GM12872 (cell line): ENCODE results near the gene CYSRT1.

Experiments used
- CTCF ChIP-seq: IDR thresholded peaks from 3 replicates; pipeline ENCODE4 v1.5.1; 2011; ENCODE audit warnings: low read depth, mild to moderate bottlenecking, low read length, moderate library complexity; ENCODE audit not compliant: insufficient read depth

The CYSRT1 gene

GRCh38 chr9:137267933-137268355 is 43.0 kb downstream of the CYSRT1 start:
- TF ChIP-seq CTCF = no peak

- no peak for TF ChIP-seq CTCF
These were observed 43.7 kb downstream of the CYSRT1 start for GRCh38 chr9:137268538-137269201.

DNA sequence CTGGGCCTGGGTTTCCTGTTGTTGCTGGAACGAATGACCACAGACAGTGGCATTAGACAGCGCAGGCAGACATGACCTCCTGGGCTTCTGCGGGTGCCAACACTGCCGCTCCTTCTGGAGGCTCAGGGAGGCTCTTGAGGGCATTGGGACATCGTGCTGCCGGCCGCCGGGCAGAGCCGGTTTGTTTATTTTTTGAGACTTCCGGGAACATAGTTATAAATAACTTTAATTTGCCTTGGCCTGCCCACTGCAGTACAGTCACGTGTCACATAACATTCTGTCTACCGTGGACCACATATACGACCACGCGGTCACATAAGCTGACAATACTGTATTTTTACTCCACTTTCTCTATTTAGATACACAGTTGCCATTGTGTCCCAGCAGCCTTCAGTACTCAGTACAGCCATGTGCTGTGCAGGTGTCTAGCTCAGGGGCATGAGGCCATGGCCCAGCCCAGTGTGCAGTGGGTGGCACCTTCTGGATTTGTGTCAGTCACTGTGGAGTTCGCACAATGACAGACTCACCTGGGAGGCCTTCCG is 44.3 kb downstream of the CYSRT1 start:
- TF ChIP-seq CTCF = no peak

DNA sequence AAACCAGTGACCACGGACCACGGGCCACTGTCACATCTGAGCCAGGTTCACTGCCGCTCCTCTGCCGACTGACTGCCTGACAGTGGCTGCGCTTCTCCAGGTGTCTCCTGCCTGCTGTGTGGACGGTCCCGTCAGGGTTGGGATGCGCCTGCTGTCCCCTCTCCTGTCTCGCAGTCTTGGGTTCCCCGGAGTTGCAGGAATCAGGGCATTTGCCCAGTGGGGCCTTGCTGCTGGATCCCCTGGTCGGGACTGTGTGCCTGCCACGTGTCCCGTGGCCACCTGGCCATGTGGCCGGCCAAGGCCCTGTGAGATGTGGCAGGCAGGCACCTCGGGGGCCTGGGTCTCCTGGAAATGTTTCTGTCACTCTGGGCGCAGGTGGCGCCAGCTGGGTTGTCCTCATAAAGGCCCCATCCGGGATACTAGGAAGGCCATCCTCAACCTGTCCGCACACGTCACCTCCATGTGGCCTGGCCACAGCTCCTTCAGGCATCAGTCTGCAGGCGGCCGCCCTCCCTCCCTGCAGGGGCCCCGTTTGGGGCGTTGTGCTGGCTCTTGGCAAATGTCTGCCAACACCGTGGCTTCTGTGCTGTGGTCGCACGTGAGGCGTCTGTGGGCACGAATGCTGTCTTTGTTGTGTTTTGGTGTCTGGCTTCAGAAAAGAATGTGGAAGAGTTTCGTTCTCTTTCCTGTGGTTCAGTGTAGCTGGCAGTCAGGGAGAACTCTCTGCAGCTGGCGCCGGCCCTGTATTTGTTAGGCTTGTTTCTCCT is 46.1 kb downstream of the CYSRT1 start:
- no peak for TF ChIP-seq CTCF

DNA sequence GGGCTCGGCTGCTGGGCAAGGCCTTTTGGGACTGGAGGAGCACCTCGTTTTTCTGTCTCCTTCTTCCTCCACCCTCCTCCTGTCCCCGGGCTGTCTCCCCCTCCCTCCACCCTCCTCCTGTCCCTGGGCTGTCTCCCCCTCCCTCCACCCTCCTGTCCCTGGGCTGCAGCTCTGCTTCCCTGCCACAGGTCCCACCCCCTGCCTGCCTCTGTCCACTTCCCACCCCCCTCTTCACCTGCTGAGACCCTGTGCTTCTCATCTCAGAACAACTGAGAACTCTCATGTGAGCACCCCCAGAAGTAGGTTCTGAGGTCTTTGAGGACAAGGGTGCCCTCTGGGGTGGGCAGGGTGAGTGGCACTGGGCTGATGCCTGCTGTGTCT is 46.7 kb downstream of the CYSRT1 start:
- no peak for TF ChIP-seq CTCF

- no peak for TF ChIP-seq CTCF
These were observed 47.5 kb downstream of the CYSRT1 start for GRCh38 chr9:137272241-137273094.

DNA sequence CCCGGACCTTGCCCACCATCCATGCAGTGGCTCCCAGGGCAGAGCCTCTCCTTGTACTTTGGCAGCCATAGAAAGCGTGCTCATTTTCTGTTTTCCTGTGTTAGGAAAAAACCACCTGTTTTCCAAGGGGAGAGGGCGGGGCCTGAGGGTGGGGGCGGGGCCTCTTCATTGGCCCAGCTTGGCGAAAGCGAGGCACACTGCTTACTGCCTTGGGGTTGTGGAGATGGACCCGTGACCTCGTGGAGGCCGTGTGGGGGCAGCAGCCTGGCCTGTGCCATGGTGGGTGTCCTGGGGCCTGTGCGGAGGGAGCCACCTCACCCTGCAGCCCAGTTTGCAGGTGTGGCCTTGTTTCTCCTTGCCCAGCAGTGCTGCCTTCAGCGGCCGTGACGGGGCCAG is 48.1 kb downstream of the CYSRT1 start:
- TF ChIP-seq CTCF = no peak
